Measurements from ENCODE around the gene BRK1.

- no peak for TF ChIP-seq CTCF (IDR thresholded peaks at IDR 0.05 in 8 of 11, conservative IDR thresholded peaks at IDR 0.05 in 3 of 11)
- no peak for TF ChIP-seq POLR2A (IDR thresholded peaks at IDR 0.05)
- no peak for TF ChIP-seq POLR2AphosphoS5 (IDR thresholded peaks at IDR 0.05)
Observed at GRCh38 chr3:10116138-10116460, 624 bp downstream of the BRK1 start.

Data from spleen (tissue), 7 donors.